Measurements from ENCODE around the gene GLYR1.

Gene GLYR1

DNA sequence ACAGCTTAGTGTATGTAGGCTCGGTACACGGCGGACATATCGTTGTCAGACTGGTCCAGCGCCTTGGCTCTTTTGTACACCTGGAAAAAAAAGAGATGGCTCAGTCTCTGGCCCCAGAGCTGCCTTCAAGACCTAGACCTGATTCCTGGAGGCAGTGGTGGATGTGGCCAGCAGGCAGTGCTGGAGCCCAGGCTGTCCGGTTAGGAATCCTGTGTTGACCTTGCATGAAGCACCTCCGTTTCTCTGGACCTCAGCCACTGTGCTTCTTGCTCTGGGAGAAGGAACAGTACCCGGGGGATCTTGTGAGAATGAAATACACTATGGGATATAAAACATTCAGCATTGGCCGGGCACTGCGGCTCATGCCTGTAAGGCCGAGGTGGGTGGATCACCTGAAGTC, 41.9 kb downstream of the GLYR1 start:
- DNase-seq (ENCODE audit: low spot score) = no peak

DNA sequence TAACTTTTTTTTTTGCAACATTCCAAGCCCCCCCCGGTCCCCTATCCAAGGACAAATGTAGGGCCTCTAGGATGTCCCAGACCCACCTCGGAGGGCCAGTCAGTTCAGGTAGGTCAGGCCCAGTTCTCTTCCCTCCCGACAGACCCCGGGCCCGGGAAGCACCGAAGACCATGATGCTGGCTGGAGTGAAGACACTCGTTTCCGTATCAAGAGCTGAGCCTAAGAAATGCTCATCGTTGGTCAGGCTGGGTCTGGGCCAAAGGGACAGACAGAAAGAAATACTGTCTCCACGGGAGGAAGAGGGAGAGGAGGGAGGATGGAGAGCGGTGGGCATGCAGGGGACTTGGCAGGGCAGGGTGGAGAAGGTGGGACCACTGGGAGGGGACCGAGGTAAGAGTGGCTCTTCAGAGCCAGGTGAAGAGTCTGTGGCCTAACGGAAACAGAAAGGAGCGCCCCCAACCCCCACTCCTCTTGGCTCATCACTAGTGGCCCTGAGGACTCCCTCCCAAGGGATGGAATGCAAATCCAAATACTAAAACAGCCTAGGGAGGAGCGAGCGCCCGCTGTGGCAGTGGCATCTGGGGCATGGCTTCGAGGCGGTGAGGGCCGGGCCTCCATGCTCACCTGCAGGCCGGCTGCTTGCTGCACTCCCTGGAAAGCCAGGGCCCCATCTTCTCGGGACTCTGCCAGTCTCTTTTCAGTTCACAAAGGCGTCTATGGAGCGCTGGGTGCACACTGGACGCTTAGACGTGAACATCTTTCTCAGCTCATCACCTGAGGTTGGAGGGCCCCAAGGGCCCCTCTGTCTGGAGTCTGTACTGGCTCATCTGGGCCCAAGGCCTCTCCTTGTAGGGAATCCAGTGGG, 43.0 kb downstream of the GLYR1 start:
- no peak for DNase-seq (ENCODE audit: low spot score)

DNA sequence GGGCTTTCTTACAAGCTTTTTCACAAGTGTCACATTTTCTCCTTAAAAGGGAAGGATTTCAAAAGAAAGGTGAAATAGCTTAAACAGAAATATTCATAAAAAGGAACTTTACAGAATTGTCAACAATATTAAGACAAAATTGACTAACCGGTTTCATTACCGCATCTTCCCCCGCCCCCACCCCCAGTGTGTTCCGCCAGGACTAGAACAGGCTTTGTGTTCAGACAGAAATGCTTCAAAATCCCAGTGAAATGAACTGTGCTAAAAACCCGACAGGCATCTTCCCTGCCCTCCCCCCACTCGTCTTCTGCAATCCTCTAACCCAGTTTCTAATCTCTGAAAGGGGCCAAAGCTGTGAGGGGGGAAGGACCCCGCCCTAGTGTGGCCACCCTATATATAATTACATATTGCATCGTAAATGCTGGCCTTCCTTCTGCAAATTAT, 43.7 kb downstream of the GLYR1 start:
- no peak for DNase-seq (ENCODE audit: low spot score)

DNA sequence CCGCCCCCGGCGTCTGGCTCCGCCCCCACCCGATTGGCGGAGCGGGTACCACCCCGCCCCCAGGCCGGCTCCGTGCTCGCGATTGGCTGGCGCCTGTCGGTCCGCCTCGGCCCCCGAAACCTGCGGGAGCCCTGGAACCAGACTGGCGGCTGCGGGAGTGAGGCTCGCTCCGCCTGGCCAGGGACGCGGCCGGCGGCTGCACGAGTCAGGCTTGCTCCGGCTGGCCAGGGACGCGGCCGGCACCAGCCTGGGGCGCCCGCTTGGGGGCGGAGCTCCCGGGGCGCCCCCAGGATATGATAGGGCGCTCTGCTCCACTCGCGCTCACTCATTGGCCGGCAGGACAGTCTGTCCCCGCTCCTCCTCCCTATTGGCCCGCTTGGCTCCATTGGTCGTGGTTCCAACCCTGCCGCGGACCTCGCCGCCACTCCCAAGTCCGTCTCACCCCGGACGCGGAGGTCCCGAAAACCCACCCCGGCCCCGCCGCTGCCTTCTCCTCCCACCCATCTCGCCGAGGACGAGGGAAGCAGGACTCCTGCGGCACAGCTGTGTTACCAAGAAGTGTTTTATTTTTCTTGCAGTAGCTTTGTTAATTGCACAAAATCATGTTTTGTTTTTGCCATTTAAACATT, 44.3 kb downstream of the GLYR1 start:
- DNase-seq (ENCODE audit: low spot score) = peak; percentile 84

DNA sequence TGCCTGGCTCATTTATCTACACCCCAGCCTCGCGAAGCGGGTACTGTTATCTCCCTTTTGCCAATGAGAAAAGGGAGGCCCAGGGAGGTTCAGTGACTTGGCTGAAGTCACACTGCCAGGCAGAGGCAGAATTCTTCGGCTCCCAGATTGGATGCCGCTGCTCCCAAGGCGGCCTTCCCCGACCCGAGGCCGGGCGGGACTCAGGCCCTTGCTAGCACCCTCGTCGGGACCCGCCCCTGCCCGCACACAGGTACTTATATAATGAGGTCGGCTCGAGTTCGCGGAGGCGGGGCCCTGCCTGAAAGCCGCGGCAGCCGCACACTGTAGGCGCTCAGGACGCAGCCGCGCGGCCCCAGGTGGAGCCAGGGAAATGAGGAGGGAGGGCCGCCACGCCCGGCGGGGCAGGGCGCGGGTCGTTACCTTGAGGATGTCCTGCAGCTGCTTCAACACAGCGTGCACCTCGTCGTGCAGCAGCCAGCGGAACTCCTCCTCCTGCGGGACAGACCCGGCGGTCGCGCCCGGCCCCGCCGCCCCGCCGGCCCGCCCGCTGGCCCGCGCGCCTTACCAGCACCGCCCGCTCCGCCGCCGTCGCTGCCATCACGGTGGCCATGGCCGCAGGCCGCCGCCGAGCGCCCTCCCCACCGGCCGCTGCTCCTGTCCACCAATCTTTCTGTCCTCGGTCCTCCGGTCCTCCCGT, 45.0 kb downstream of the GLYR1 start, which contains the start of gene ROGDI:
ROGDI (minus strand) TSS at position 672 of the 697 bp plus-strand sequence; CDS start at position 610, 62 bp downstream.
- DNase-seq (ENCODE audit: low spot score) = peak; percentile 83

DNA sequence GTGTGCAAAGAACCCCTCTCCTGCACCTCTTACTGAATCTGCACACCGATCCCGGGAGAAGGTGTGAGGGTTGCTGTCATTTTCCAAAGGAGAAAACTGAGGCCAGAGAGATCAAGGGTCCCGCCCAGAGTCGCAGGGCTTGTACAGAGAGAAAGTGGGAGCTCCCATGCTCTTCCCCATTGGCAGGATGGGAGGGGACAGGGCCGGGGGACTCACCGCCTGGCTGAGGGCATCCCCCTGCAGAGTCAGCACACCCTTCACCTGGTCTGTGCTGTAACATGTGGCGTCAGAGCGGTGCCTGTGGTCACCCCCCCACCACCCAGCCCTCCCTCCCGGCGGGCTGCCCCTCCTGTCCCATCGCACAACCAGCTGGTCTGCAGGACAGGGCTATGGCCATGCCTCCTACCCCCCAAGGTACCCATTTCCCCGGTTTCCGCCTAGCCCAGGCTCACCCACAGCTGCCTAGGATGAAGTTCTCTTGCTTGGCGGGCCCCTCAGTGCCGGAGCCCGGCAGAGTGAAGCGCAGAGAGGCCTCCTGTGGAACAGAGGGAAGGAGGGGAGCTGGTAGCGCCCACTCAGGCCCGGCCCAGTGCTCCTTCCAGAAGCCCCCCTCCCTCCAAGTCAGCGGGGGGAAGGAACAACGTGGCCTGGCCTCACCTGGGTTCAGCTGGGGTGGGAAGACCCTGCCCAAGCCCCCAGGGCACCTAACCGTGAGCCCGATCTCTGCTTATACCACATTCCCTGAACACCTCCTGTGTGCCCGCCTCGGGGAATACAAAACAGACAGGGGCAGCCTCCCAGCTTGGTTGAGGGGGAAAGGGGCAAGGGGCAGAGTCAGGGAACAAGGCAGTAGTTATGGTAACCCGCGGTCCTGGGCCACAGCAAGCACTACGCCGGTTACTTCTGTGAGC, 45.8 kb downstream of the GLYR1 start:
- no peak for DNase-seq (ENCODE audit: low spot score)

DNA sequence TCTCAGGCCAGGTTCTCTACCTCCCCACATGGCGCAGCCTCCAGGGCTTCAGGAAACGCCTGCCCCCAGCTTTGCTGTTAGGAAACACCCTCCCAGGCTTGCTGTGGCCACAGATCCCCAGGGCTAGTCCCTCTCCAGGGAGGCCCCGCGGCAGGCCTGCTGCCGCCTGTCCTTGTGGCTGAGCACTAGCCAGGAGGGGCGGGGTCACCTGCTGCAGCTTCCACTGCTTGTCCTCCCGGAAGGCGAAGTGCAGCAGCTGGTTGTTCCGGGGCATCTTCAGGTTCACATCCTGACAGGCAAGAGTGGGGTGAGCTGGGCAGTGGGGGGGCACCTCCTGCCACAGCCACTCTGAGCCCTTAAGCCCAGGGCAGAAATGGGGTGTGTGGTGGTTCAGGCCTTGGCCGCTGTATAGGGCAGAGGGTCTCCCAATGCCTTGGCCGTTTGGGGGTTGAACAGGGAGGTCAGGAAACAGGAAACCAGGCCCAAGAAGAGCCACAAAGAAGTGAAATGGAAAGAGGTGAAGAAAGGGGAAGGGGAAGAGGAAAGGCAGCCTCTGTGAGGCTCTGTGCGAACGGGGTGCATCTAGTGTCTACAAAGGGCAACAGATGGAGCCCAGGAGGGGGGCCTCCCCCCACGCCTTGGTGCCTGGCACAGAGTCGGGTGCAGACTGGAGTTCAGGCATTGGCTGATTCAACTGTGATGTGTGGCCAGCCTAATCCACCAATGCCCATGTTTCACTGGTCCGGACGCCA, 46.6 kb downstream of the GLYR1 start:
- DNase-seq (ENCODE audit: low spot score) = no peak

DNA sequence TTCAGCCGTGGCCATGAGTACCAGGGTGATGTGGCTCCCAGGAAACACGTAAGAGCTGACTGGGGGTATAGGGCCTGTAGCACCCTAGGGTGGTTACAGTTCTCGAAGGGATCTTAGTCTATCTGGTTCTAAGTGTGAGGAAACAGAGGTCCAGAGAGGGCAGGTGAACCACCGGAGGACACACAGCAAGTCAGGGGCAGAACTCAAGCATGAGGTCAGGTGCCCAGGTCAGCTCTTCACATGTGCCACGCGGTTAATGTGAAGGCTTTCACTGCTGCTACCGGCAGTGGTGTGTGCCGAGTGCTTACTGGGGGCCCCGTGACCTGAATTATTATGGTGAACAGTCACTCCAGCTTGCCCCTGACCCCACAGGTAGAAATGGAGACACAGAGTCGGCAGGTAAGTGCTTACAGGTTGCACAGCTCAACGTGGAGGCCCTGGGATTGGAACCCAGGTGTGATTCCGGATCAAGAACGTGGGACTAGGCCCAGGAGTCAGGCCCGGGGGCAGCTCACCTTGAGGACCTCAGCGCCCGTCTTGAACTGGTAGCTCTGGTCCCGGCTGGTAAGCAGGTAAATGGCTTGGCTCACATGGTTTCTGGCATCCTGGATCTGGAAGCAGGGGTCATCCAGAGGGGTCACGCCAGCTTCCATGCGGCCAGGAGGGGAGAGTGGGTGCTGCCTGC, 47.8 kb downstream of the GLYR1 start:
- no peak for DNase-seq (ENCODE audit: low spot score)

DNA sequence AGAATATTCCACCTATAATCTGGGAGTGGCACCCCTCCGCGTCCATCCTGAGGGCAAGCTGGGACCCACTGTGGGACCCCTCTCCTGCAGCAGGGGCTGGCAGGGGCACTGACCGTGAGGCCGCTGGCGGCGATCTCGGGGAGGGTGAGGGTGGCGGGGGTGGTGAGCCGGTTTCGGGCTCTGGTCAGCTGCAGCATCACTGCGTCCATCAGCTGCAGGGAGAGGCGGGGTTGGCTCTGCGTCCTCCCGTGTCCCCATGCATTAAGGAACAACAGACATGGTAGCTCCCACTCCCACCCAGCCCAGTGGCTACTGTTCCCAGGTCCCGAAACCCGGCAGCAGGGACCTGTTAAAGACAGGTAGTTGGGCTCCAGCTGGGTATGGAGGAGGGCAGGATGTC, 48.6 kb downstream of the GLYR1 start:
- DNase-seq (ENCODE audit: low spot score) = no peak

DNA sequence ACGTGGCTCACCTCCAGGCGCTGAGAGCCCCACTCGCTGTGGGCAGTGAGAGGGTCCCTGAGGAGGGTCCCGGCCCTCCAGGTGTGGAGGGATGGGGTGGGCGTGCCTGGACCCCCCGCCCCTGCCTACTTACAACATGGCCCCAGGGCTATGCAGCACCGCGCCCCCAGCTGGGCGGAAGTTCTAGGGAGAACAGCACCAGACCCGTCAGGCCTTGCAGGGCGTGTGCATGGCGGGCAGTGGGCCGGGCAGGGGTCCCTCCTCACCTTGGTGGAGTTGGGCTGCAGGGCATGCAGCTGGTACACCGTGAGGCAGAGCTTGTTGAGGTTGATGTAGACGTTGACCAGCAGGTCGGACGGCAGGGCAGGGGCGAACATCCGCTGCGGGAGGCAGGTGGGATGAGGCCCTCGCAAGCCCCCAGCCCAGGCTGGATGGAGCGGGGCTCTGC, 49.3 kb downstream of the GLYR1 start:
- no peak for DNase-seq (ENCODE audit: low spot score)

DNA sequence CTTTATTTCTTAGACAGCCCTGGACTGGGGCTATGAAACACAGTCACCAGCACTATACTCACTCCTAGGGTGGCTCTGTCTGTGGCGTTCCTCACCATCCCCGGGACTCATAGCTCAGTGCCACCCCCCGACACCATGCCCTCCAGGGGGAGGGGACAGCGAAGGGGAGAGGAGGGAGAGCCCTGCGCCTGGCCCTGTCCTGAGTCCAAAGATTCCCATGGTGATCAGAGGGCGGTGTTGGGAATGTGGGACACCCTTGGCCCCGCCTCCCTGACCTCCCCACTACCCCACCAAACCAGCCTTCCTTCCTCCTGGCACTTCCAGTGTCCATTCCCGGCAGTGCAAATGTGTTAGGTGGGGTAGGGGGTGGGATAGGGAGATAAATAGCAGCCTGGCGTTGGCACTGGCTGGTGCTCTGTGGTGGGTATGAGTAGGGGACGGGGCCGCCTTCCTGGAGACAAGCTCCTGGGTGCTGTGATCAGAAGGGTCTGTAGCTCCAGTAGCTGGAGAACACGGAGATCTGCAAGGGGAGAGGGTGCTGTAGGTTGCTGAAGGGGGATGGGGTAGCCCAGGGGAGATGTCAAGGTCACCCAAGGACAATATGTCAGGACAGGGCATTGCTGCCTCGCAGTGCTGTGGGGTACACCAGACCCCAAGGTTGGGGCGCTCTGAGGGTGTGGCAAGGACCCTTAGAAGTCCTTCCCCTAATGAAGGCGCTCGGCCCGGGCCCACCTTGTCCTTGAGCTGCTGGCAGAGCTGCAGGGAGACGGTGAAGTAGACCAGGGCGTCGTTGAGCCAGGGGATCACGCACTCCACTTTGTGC, 49.9 kb downstream of the GLYR1 start:
- DNase-seq (ENCODE audit: low spot score) = no peak

DNA sequence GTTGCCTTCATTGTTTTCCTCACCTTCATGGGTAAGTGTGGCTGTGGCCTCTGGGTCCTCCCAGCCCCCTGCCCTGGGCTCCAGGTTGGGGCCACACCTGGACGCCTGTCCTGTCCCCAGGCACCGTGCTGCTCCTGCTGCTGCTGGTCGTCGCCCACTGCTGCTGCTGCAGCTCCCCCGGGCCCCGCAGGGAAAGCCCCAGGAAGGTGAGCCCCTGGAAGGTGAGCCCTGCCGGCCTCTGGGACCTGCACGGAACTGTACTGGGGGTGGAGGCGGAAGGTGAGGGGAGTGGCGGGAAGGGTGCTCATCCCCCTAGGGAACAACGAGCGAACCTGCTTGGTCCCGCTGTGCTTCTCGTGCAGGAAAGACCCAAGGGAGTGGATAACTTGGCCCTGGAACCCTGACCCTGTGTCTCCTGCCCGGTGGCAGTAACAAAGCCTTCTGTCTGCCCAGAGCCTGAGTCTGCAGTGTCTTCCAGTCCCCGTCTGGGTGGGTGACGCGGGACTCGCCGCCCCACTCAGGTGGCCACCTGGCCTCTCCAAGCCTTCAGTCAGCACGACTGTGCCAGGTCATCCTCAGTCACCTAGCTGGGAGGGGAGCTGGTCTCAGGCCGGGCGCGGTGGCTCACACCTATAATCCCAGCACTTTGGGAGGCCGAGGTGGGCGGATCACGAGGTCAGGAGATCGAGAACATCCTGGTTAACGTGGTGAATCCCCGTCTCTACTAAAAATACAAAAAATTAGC, 51.1 kb downstream of the GLYR1 start:
- no peak for DNase-seq (ENCODE audit: low spot score)

DNA sequence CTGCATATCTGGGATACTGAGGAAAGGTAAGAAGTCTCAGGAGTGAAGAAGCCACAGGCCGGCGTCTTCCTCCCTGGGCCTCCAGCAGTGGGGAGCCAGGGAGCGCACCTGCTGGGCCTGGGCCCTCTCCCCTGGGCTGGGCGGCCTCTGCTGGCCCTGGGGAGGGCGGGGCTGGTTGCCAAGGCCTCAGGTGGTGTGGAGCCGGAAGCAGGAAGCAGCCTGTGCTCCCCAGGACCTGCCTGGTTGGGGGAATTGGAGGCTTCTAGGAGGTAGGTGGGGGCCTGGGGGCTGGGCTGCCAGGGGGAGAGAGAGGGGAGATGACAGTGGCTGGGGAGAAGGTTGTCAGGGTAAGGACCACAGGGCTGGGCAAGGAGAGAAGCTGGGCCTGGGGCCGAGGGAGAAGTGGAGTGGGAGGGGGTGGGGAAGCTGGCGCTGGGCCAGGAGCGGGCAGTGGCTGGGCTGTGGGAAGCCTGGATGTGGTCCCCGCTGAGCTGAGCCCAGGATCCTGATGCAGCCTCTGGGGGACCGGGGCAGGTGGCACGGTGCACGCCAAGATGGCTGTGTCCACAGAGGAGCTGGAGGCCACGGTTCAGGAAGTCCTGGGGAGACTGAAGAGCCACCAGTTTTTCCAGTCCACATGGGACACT, 51.8 kb downstream of the GLYR1 start, which contains the start of gene SMIM22:
SMIM22 (plus strand) TSS at position 189 of the 647 bp plus-strand sequence; CDS start at position 555, 366 bp downstream.
- DNase-seq (ENCODE audit: low spot score) = no peak

DNA sequence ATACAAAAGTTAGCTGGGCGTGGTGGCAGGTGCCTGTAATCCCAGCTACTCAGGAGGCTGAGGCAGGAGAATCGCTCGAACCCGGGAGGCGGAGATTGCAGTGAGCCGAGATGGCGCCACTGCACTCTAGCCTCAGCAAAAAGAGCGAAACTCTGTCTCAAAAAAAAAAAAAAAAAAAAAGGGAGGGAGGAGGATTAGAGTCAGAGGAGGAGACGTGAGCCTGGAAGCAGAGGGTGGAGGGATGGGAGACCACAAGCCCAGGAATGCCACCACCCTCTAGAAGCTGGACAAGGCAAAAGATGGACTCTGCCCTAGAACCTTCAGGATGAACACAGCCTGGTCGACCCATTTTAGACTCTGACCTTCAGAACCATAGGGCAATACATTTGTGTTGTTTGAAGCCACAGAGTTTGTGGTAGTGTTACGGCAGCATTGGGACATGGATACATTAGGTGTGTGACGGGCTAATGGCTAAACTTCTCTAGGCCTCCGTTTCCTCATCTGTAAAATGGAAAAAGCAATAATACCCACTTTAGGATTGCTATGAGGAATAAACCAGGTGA, 54.1 kb downstream of the GLYR1 start:
- DNase-seq (ENCODE audit: low spot score) = no peak

DNA sequence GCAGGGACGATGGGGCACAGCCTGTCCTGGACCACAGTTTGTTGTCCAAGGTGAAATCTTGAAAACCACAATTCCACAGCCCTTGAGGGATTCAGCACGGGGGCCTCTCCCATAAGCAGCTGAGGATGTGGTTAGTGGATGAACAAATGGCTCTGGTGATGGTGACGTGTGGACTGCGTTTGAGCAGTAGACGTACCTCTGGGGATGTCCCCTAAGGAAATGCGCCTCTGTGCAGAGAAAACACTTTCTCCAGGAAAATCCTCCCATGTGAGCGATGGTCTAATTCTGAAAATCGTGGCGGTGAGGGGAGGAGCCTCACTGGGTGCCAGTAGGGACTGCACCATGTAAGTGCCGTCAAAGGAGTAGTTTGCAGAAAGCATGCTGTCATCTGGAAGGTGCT, 56.2 kb downstream of the GLYR1 start:
- no peak for DNase-seq (ENCODE audit: low spot score)

DNA sequence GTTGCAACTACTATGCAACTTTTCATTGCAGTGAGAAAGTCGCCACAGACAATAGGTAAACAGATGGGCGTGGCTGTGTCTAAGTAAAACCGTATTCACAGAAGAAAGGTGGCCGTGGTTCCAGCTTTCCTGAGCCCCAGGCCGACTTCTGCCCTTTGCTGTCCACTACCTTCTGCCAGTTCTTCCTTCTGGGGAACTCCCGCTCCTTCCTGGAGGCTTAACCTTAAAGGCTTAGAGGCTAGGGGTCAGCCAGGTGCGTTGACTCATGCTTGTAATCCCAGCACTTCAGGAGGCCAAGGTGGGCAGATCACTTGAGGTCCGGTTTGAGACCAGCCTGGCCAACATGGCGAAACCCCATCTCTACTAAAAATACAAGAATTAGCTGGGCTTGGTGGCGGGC, 56.8 kb downstream of the GLYR1 start:
- DNase-seq (ENCODE audit: low spot score) = no peak

DNA sequence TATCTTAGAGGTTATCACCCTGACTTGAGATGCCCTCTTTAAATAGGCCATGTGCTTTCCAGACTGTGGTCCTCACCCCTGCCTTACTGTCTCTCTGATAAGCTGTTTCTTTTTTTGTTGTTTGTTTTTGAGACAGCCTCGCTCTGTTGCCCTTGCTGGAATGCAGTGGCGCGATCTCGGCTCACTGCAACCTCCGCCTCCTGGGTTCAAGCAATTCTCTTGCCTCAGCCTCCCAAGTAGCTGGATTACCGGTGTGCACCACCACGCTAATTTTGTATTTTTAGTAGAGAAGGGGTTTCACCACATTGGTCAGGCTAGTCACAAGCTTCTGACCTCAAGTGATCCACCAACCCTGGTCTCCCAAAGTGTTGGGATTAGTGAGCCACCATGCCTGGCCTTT, 58.2 kb downstream of the GLYR1 start:
- DNase-seq (ENCODE audit: low spot score) = no peak

DNA sequence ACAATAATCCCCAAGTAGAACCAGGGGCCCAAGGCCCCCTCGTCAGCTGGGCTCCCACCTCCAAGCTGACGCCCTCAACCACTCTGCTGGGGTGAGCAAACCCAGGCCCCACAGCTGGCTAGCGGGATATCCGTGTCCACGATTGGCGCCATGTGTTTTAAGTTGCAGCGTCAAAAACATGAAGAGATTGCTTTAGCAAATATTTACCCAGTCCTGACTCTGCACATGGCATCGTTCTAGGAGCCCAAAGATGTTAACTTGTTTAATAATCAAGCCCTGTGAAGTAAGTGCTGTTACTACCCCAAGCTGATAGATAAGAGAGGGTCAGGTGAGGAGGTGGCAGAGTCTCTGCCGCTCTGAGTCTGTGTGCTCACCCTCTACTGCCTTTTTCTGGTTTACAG, 58.6 kb downstream of the GLYR1 start:
- DNase-seq (ENCODE audit: low spot score) = no peak

Measured in CD4-positive, alpha-beta T cell treated with Interleukin-15 for 4 hours (primary cell).